IMR-90 (cell line): ENCODE data around the gene CD27. TPM values are rescaled to one million over a fixed set of nuclear protein-coding genes. Genes with fewer than 3 reads are reported as not detected.
A peak's percentile ranks its signal among the peaks of the same experiment; 100 is the strongest.
"Not testable (repeated sequence)": the region's sequence is repeated elsewhere in the genome, so short reads cannot be mapped to it uniquely, and the experiment has no call there.

ENCODE experiments used
- ATAC-seq: fragments of 200-7000 bp; cut with Tn5 transposase; 2 replicates; pipeline ENCODE4 v1.9.1; 2020; ENCODE audit warnings: low read depth, mild to moderate bottlenecking, moderate library complexity
- BruUV-seq: library from RNA; stranded (reverse); fragments of 400-500 nt; replicated peaks from 2 replicates; lab custom pipeline; 2021; lab: Mats Ljungman, UMichigan
- CTCF ChIA-PET: fragments of 300-600 bp; formaldehyde crosslinking; extraction: SDS; loops from one replicate; lab custom pipeline; 2021; ENCODE audit warnings: antibody characterized with exemption; lab: Yijun Ruan, JAX
- POLR2A ChIA-PET: fragments of 300-600 bp; sonication (Branson Sonifier 250); formaldehyde crosslinking; loops from one replicate; lab custom pipeline; 2022; ENCODE audit warnings: antibody characterized with exemption; ENCODE audit not compliant: unreplicated experiment; lab: Charles Lee
- DNase-seq: peaks from one replicate; pipeline ENCODE4 v3.0.0; 2013
- H2AFZ ChIP-seq: replicated peaks from 2 replicates; pipeline ENCODE3; 2013; ENCODE audit warnings: low read length, mild to moderate bottlenecking; ENCODE audit not compliant: poor library complexity
- H2AK5ac ChIP-seq: 2 replicates; pipeline ENCODE4 v1.6.1; 2013; ENCODE audit warnings: low read depth, low read length, inconsistent platforms
- H2AK9ac ChIP-seq: replicated peaks from 2 replicates; pipeline ENCODE3; 2013; ENCODE audit warnings: mild to moderate bottlenecking, low read depth, low read length, moderate library complexity; ENCODE audit not compliant: poor library complexity
- H2BK120ac ChIP-seq: 2 replicates; pipeline ENCODE4 v1.6.1; 2013; ENCODE audit warnings: low read depth, low read length, inconsistent platforms
- H2BK15ac ChIP-seq: 3 replicates; pipeline ENCODE4 v1.6.1; 2013; ENCODE audit warnings: low read depth, low read length, inconsistent platforms
- H2BK20ac ChIP-seq: 2 replicates; pipeline ENCODE4 v1.6.1; 2013; ENCODE audit warnings: low read depth, mild to moderate bottlenecking, inconsistent platforms, low read length, moderate library complexity
- H2BK5ac ChIP-seq: 2 replicates; pipeline ENCODE4 v1.6.1; 2013; ENCODE audit warnings: mild to moderate bottlenecking, low read depth, low read length, inconsistent platforms; ENCODE audit not compliant: poor library complexity, severe bottlenecking
- H3K14ac ChIP-seq: replicated peaks from 2 replicates; pipeline ENCODE4 v1.6.1; 2013; ENCODE audit warnings: low read depth, low read length, inconsistent platforms
- H3K18ac ChIP-seq: 2 replicates; pipeline ENCODE4 v1.6.1; 2013; ENCODE audit warnings: low read depth, low read length, control low read depth
- H3K23ac ChIP-seq: 2 replicates; pipeline ENCODE4 v1.6.1; 2013; ENCODE audit warnings: low read depth, low read length, inconsistent platforms
- H3K27ac ChIP-seq: 2 replicates; pipeline ENCODE4 v1.5.1; 2013; ENCODE audit warnings: mild to moderate bottlenecking, control low read depth, low read length; ENCODE audit not compliant: insufficient read depth
- H3K27me3 ChIP-seq: 2 replicates; pipeline ENCODE4 v1.6.1; 2013; ENCODE audit warnings: low read length; ENCODE audit not compliant: control insufficient read depth, insufficient read depth
- H3K36me3 ChIP-seq: 2 replicates; pipeline ENCODE4 v1.6.1; 2013; ENCODE audit warnings: low read length, mixed read lengths; ENCODE audit not compliant: control insufficient read depth, insufficient read depth
- H3K4ac ChIP-seq: 2 replicates; pipeline ENCODE4 v1.6.1; 2013; ENCODE audit warnings: low read depth, low read length, inconsistent platforms
- H3K4me1 ChIP-seq: 2 replicates; pipeline ENCODE4 v1.6.1; 2013; ENCODE audit warnings: low read length, mixed read lengths; ENCODE audit not compliant: control insufficient read depth, insufficient read depth
- H3K4me2 ChIP-seq: 2 replicates; pipeline ENCODE4 v1.6.1; 2013; ENCODE audit warnings: low read depth, mild to moderate bottlenecking, control low read depth, low read length, moderate library complexity
- H3K4me3 ChIP-seq: 2 replicates; pipeline ENCODE4 v1.5.1; 2013; ENCODE audit warnings: low read depth, mild to moderate bottlenecking, control low read depth, low read length, moderate library complexity; ENCODE audit not compliant: insufficient read depth
- H3K56ac ChIP-seq: 2 replicates; pipeline ENCODE4 v1.6.1; 2013; ENCODE audit warnings: low read length, inconsistent platforms; ENCODE audit not compliant: insufficient read depth; ENCODE audit errors: extremely low read depth
- H3K79me1 ChIP-seq, 2 experiments: 2 replicates each; pipeline ENCODE4 v1.6.1; 2013; ENCODE audit warnings: low read length in 2 of 2, inconsistent platforms in 1 of 2, low read depth in 1 of 2
- H3K9ac ChIP-seq: 2 replicates; pipeline ENCODE4 v1.6.1; 2013; ENCODE audit warnings: low read depth, low read length, control low read depth
- H3K9me1 ChIP-seq: 2 replicates; pipeline ENCODE4 v1.6.1; 2013; ENCODE audit warnings: low read length, inconsistent platforms; ENCODE audit not compliant: insufficient read depth
- H3K9me3 ChIP-seq: 2 replicates; pipeline ENCODE4 v1.6.1; 2013; ENCODE audit warnings: low read length; ENCODE audit not compliant: control insufficient read depth, insufficient read depth
- H4K20me1 ChIP-seq: 2 replicates; pipeline ENCODE4 v1.6.1; 2013; ENCODE audit warnings: low read length, inconsistent platforms; ENCODE audit not compliant: insufficient read depth
- H4K5ac ChIP-seq: 2 replicates; pipeline ENCODE4 v1.6.1; 2013; ENCODE audit warnings: mild to moderate bottlenecking, low read depth, low read length, control low read depth
- H4K8ac ChIP-seq, 2 experiments: 2 replicates each; pipeline ENCODE4 v1.6.1; 2013; ENCODE audit warnings: low read depth in 2 of 2, low read length in 2 of 2, control low read depth in 1 of 2, inconsistent platforms in 1 of 2
- H4K91ac ChIP-seq: 2 replicates; pipeline ENCODE4 v1.6.1; 2013; ENCODE audit warnings: low read depth, low read length, inconsistent platforms; ENCODE audit not compliant: insufficient read depth
- BHLHE40 ChIP-seq: fragments of 150-350 bp; IDR thresholded peaks from 2 replicates; pipeline ENCODE4 v1.6.1; 2016; ENCODE audit warnings: mild to moderate bottlenecking, low read depth, low read length
- CEBPB ChIP-seq: IDR thresholded peaks from 2 replicates; pipeline ENCODE4 v1.6.1; 2012; ENCODE audit warnings: low read depth, low read length, improper control_type of control experiment
- FOS ChIP-seq: fragments of 150-350 bp; IDR thresholded peaks from 2 replicates; pipeline ENCODE4 v1.6.1; 2016; ENCODE audit warnings: low read depth, low read length
- WGBS, 2 experiments: methylation state at CpG; one replicate each; pipeline versions ENCODE4 v1.1.5 to v1.1.7; 2013; ENCODE audit warnings: missing lambda C conversion rate in 2 of 2; ENCODE audit not compliant: insufficient read length in 1 of 2; ENCODE audit errors: extremely low coverage in 2 of 2; 5-methylcytosine and 5-hydroxymethylcytosine counted together
- dilution Hi-C: fragments of 300-500 bp; cut with HindIII; formaldehyde crosslinking; loops from one replicate; pipeline ENCODE4 v1.14.3; 2018; ENCODE audit warnings: low sequenced_read_pairs; ENCODE audit not compliant: unreplicated experiment
- in situ Hi-C: fragments of 300-500 bp; cut with MboI; formaldehyde crosslinking; loops from 3 replicates; pipeline ENCODE4 v1.14.3; 2019; ENCODE audit warnings: low sequenced_read_pairs, inconsistent platforms, mixed read lengths
- intact Hi-C: fragments of 100-400 bp; cut with micrococcal nuclease; formaldehyde crosslinking; loops from 2 replicates; pipeline ENCODE4 v1.10.0; 2022
- polyA plus RNA-seq, 3 experiments: library from polyadenylated mRNA; depleted of rRNA; stranded (reverse); fragments of >200 nt; gene quantifications; 2 replicates each; pipeline ENCODE4 v1.2.3, GENCODE V29; 2012; ENCODE audit warnings: low replicate concordance in 1 of 3
- total RNA-seq: library from RNA; depleted of rRNA; stranded (reverse); fragments of >200 nt; gene quantifications from 2 replicates; pipeline ENCODE4 v1.2.3, GENCODE V29; 2012
- TF ChIP-seq, protein P1 (sequence below): fragments of 150-350 bp; IDR thresholded peaks from 2 replicates; pipeline ENCODE4 v1.6.1; 2017; ENCODE audit warnings: mild to moderate bottlenecking, antibody characterized with exemption, low read length, low read depth

The CD27 gene
- total and polyA plus RNA-seq, 2 of the 4 experiments (the other 2 are of a cell fraction): 0.07 TPM; not detected in 1

GRCh38 chr12:6494968-6495367 is 50.2 kb downstream of the CD27 start:
- Histone ChIP-seq H3K4ac (no peak overlapping the region), H3K9me1 (peaks cover 8% of the 10 kb centered on the region), H3K36me3 (peaks cover 5% of the 10 kb centered on the region), H4K5ac (no peak overlapping the region), H4K91ac (no peak overlapping the region), H3K4me3 (no peak overlapping the region), H2AFZ (no peak overlapping the region), H4K20me1 (peaks cover 4% of the 10 kb centered on the region), H3K56ac (no peak overlapping the region), H2BK5ac (no peak overlapping the region), H3K14ac (no peak overlapping the region), H4K8ac (no peak overlapping the region), H2BK120ac (no peak overlapping the region), H3K4me2 (peak overlapping the region; percentile 87; the same call in 1 of the 2 replicates), H3K9ac (peak overlapping the region; percentile 38; the same call in 1 of the 2 replicates), H3K4me1 (no peaks in the 10 kb centered on the region; the same call in 1 of the 2 replicates), H2AK9ac (no peak overlapping the region), H3K27ac (no peak overlapping the region), H3K27me3 (no peaks in the 10 kb centered on the region), H2BK20ac (no peak overlapping the region), H3K9me3 (no peaks in the 10 kb centered on the region), H3K23ac (0 out of 2 replicates have a peak overlapping the region, but pooled peaks have one; percentile 62), H2AK5ac (no peak overlapping the region), H3K79me1 (peaks cover 38 to 58% of the 10 kb centered on the region in 2 experiments), H3K18ac (no peak overlapping the region), H2BK15ac (no peak overlapping the region)
- ATAC-seq (no peak), DNase-seq (no peak)
- intact Hi-C loops: loop anchor here (2.0 kb wide), 1 partner anchor 38 kb away; no protein-coding TSS in a partner anchor
- in situ Hi-C loops: no loop called here
- dilution Hi-C loops: no loop called here
- BruUV-seq: no TSS peak
- POLR2A ChIA-PET: interaction anchor here (1.2 kb wide), 1 partner anchor 39 kb away, joined by 37 read pairs; the partner anchor contains the start of gene GAPDH
- WGBS, 2 experiments: no CpG with 5 or more reads among the region's 1 CpG
- TF ChIP-seq FOS (no peak), CEBPB (peak; percentile 85), BHLHE40 (no peak)
- TF ChIP-seq, protein P1, sequence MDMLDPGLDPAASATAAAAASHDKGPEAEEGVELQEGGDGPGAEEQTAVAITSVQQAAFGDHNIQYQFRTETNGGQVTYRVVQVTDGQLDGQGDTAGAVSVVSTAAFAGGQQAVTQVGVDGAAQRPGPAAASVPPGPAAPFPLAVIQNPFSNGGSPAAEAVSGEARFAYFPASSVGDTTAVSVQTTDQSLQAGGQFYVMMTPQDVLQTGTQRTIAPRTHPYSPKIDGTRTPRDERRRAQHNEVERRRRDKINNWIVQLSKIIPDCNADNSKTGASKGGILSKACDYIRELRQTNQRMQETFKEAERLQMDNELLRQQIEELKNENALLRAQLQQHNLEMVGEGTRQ: no peak
- CTCF ChIA-PET: interaction anchor here (0.6 kb wide), 1 partner anchor 63 kb away, joined by 3 read pairs; no protein-coding TSS in a partner anchor

GRCh38 chr12:6497291-6497690 is 52.5 kb downstream of the CD27 start:
- H3K18ac ChIP-seq, BruUV-seq, H3K4ac ChIP-seq, H3K14ac ChIP-seq, H2AK5ac ChIP-seq, H2BK5ac ChIP-seq, H3K4me1 ChIP-seq, H3K27ac ChIP-seq, H2AFZ ChIP-seq, H4K5ac ChIP-seq, dilution Hi-C loops, H4K8ac ChIP-seq, H4K91ac ChIP-seq, H3K27me3 ChIP-seq, CTCF ChIA-PET, H2BK120ac ChIP-seq, H2BK15ac ChIP-seq, H3K23ac ChIP-seq, H3K9ac ChIP-seq, H3K56ac ChIP-seq, H3K9me1 ChIP-seq, H3K4me3 ChIP-seq, H3K36me3 ChIP-seq, H2BK20ac ChIP-seq, DNase-seq, H4K20me1 ChIP-seq, intact Hi-C loops, ATAC-seq, H3K4me2 ChIP-seq, in situ Hi-C loops, H2AK9ac ChIP-seq, H3K9me3 ChIP-seq: not testable (repeated sequence)
- peaks cover 50 to 71% of the 10 kb centered on the region in 2 experiments for H3K79me1 ChIP-seq
- WGBS, 2 experiments: no CpG with 5 or more reads among the region's 3 CpGs
- POLR2A ChIA-PET: interaction anchor here (0.6 kb wide), 1 partner anchor 37 kb away, joined by 7 read pairs; no protein-coding TSS in a partner anchor
